IPS DF 6.9 (cell line): ENCODE data around the gene RASA4.
"Not testable (repeated sequence)": the region's sequence is repeated elsewhere in the genome, so short reads cannot be mapped to it uniquely, and the experiment has no call there.

Experiments used
- DNase-seq: peaks from one replicate; pipeline ENCODE4 v3.0.0-alpha.2; 2013; ENCODE audit warnings: low read depth, low spot score
- H3K27ac ChIP-seq: one replicate; pipeline ENCODE4 v1.5.1; 2013; ENCODE audit warnings: low read length, control low read depth
- H3K27me3 ChIP-seq: 2 replicates; pipeline ENCODE4 v1.6.1; 2013; ENCODE audit warnings: mild to moderate bottlenecking, low read length; ENCODE audit not compliant: control insufficient read depth, insufficient read depth
- H3K36me3 ChIP-seq: 2 replicates; pipeline ENCODE4 v1.6.1; 2013; ENCODE audit warnings: low read length; ENCODE audit not compliant: control insufficient read depth, insufficient read depth
- H3K4me1 ChIP-seq: 2 replicates; pipeline ENCODE4 v1.6.1; 2013; ENCODE audit warnings: low read length; ENCODE audit not compliant: control insufficient read depth, insufficient read depth
- H3K4me3 ChIP-seq: 2 replicates; pipeline ENCODE4 v1.5.1; 2013; ENCODE audit warnings: mild to moderate bottlenecking, low read length
- H3K9me3 ChIP-seq: 2 replicates; pipeline ENCODE4 v1.6.1; 2013; ENCODE audit warnings: low read length, inconsistent platforms; ENCODE audit not compliant: control insufficient read depth, insufficient read depth
- WGBS: extraction: QIAGEN DNeasy Blood & Tissue Kit; methylation state at CpG from one replicate; pipeline ENCODE4 v1.1.7; 2013; ENCODE audit warnings: mixed read lengths, missing lambda C conversion rate; ENCODE audit not compliant: insufficient read length, insufficient coverage; 5-methylcytosine and 5-hydroxymethylcytosine counted together

RASA4 gene

GRCh38 chr7:102616507-102617125 lies at the start of gene RASA4:
TSS of gene RASA4 (minus strand) at chr7:102616756. CDS start at chr7:102616689, 67 bp downstream.
- H3K9me3 ChIP-seq, DNase-seq: not testable (repeated sequence)

GRCh38 chr7:102664765-102665164 lies 48.2 kb upstream of the RASA4 start:
- not testable (repeated sequence) for H3K36me3 ChIP-seq, H3K27ac ChIP-seq, DNase-seq, H3K4me1 ChIP-seq, H3K4me3 ChIP-seq, H3K27me3 ChIP-seq, H3K9me3 ChIP-seq
- WGBS = no CpG with 5 or more reads among the region's 11 CpGs

More at GRCh38 chr7:102616507-102617125, at the start of gene RASA4:
- not testable (repeated sequence) for H3K4me1 ChIP-seq, H3K36me3 ChIP-seq, H3K27ac ChIP-seq, H3K27me3 ChIP-seq
- H3K4me3 ChIP-seq = peak within 1 kb of the TSS; percentile 32; the same call in 1 of the 2 replicates
- no CpG with 5 or more reads among the region's 62 CpGs for WGBS

GRCh38 chr7:102649924-102650323 lies 33.4 kb upstream of the RASA4 start, which contains the start of gene SPDYE2B:
TSS of gene SPDYE2B (plus strand) at chr7:102650319. CDS start at chr7:102652349, 2,030 bp downstream.
- not testable (repeated sequence) for H3K27me3 ChIP-seq, H3K9me3 ChIP-seq, H3K36me3 ChIP-seq, H3K4me1 ChIP-seq, DNase-seq, H3K4me3 ChIP-seq, H3K27ac ChIP-seq
- no CpG with 5 or more reads among the region's 4 CpGs for WGBS

DNA sequence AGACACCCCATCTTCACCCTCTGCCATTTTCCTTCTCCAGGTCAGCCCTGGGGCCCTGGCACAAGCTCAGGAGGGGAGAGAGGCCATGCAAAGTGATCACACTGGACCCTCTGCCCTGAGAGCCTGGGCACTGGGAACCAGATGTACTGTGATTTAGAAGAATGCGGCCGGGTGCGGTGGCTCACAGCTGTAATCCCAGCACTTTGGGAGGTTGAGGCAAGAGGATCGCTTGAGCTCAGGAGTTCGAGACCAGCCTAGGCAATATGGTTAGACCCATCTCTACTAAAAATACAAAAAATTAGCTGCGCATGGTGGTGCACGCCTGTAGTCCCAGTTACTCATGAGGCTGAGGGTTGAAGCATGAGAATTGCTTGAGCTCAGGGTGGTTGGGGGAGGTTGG lies 31.3 kb upstream of the RASA4 start:
- not testable (repeated sequence) for H3K4me3 ChIP-seq, H3K27me3 ChIP-seq, DNase-seq, H3K9me3 ChIP-seq, H3K27ac ChIP-seq, H3K36me3 ChIP-seq, H3K4me1 ChIP-seq
- no CpG with 5 or more reads among the region's 7 CpGs for WGBS

GRCh38 chr7:102643404-102643803 lies 26.8 kb upstream of the RASA4 start:
- H3K36me3 ChIP-seq, H3K9me3 ChIP-seq, H3K27me3 ChIP-seq, H3K27ac ChIP-seq, H3K4me1 ChIP-seq, H3K4me3 ChIP-seq, DNase-seq: not testable (repeated sequence)
- no CpG with 5 or more reads among the region's 1 CpG for WGBS

- DNase-seq, H3K4me3 ChIP-seq: not testable (repeated sequence)
- WGBS = no CpG with 5 or more reads among the region's 9 CpGs
Observed at GRCh38 chr7:102642691-102643090, 26.1 kb upstream of the RASA4 start, which contains the start of gene UPK3BL1. TSS of gene UPK3BL1 (minus strand) at chr7:102642791. CDS start at chr7:102642741, 50 bp downstream.

DNA sequence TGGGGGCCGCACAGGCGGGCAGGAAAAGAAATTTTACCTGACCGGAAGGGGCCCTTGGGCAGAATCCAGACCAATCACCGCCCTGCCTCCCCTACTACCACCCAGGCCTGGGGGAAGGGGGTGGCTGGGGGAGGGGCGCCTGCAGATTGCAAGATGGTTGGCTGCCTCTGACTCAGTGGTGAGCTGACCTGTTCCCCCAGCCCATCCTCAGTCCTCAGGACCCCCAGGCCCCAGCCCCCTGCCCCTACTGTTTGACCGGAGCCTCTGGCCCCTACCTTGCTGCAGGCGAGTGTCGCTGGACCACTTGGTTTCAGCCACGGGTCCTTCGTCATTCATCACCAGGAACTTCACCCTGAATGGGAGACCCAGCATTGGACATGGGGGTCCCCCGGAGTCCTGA lies 22.3 kb upstream of the RASA4 start:
- not testable (repeated sequence) for H3K27me3 ChIP-seq, DNase-seq
- WGBS = no CpG with 5 or more reads among the region's 11 CpGs

More at GRCh38 chr7:102642691-102643090, 26.1 kb upstream of the RASA4 start, which contains the start of gene UPK3BL1:
- H3K4me1 ChIP-seq, H3K9me3 ChIP-seq, H3K27me3 ChIP-seq, H3K27ac ChIP-seq, H3K36me3 ChIP-seq: not testable (repeated sequence)

DNA sequence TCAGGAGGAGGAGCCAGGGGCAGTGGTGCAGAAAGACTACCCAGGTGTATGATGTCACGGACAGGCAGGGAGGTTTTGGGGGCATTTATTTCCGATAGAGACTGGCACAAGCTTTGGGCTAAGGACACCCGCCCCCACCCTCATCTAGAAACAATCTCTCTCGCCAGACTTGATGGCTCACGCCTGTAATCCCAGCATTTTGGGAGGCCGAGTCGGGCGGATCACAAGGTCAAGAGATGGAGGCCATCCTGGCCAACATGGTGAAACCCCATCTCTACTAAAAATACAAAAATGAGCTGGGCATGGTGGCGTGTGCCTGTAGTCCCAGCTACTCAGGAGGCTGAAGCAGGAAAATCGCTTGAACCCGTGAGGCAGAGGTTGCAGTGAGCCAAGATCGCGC lies 20.4 kb upstream of the RASA4 start:
- not testable (repeated sequence) for H3K27me3 ChIP-seq, H3K4me3 ChIP-seq, H3K27ac ChIP-seq, DNase-seq, H3K36me3 ChIP-seq, H3K4me1 ChIP-seq, H3K9me3 ChIP-seq
- no CpG with 5 or more reads among the region's 13 CpGs for WGBS

More for the DNA sequence above, 22.3 kb upstream of the RASA4 start:
- H3K4me3 ChIP-seq, H3K36me3 ChIP-seq, H3K4me1 ChIP-seq, H3K9me3 ChIP-seq, H3K27ac ChIP-seq: not testable (repeated sequence)

- no CpG with 5 or more reads among the region's 5 CpGs for WGBS
- DNase-seq, H3K4me1 ChIP-seq, H3K27me3 ChIP-seq, H3K36me3 ChIP-seq, H3K4me3 ChIP-seq, H3K27ac ChIP-seq, H3K9me3 ChIP-seq: not testable (repeated sequence)
Observed at GRCh38 chr7:102635354-102635753, 18.8 kb upstream of the RASA4 start.

DNA sequence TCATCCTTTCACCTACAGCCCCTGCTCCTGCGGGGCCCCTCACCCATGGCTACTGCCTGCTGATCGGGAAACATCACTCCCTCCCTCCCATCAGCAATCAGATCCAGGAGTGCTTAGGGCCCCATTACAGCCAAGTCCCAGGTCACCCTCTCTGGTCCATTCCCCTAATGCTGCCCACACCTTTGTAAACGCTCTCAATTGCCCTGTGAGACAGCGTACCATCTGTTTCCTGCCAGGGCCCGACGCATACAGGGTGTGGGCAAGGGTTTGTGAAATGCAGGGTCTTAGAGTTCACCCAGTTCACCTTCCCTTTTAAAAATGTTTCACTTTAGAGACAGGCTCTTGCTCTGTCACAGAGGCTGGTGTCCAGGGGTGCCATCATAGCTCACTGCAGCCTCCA lies 17.7 kb upstream of the RASA4 start:
- not testable (repeated sequence) for H3K27me3 ChIP-seq, DNase-seq, H3K36me3 ChIP-seq, H3K4me3 ChIP-seq, H3K4me1 ChIP-seq, H3K27ac ChIP-seq, H3K9me3 ChIP-seq
- WGBS = no CpG with 5 or more reads among the region's 6 CpGs

DNA sequence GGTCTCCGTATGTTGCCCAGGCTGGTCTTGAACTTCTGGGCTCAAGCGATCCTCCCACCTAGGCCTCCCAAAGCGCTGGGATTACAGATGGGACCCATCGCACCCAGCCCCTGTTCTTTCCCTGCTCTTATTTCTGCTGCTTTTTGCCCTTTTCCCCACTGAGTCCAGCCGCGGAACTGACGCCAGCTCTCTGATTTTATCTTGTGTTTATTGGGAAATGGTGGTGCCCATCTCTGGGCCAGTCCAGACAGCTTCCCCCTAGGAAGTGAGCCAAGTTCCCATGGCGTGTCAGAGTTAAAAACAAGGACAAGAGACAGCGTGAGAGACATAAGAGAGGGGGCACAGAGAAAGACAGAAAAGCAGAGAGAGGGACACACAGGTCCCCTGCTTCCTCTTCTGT lies 14.1 kb upstream of the RASA4 start:
- not testable (repeated sequence) for H3K36me3 ChIP-seq, H3K4me1 ChIP-seq, H3K4me3 ChIP-seq, H3K27ac ChIP-seq, H3K9me3 ChIP-seq, DNase-seq, H3K27me3 ChIP-seq
- no CpG with 5 or more reads among the region's 9 CpGs for WGBS
